Dendritic cell treated with granulocyte-macrophage colony-stimulating factor and Interleukin-4, amounts not matched to agents 40 ng/mL and 50 ng/mL, for 4 days (primary cell): ENCODE data around the gene PCIF1.
"Not testable (repeated sequence)": the region's sequence is repeated elsewhere in the genome, so short reads cannot be mapped to it uniquely, and the experiment has no call there.

Experiments
- H3K27ac Mint-ChIP-seq: one replicate; pipeline ENCODE4 v1.8.0; 2022; ENCODE audit warnings: mild to moderate bottlenecking, mixed read lengths
- H3K27me3 Mint-ChIP-seq: one replicate; pipeline ENCODE4 v1.8.0; 2022; ENCODE audit warnings: mild to moderate bottlenecking, mixed read lengths
- H3K36me3 Mint-ChIP-seq: one replicate; pipeline ENCODE4 v1.8.0; 2022; ENCODE audit warnings: low read depth, mixed read lengths
- H3K4me1 Mint-ChIP-seq: one replicate; pipeline ENCODE4 v1.8.0; 2022; ENCODE audit warnings: low read depth, mixed read lengths
- H3K4me3 Mint-ChIP-seq: one replicate; pipeline ENCODE4 v1.8.0; 2022; ENCODE audit warnings: mild to moderate bottlenecking, moderate library complexity, mixed read lengths
- H3K9me3 Mint-ChIP-seq: one replicate; pipeline ENCODE4 v1.8.0; 2022; ENCODE audit warnings: mixed read lengths
- intact Hi-C: fragments of 100-400 bp; cut with micrococcal nuclease; formaldehyde crosslinking; loops from one replicate; pipeline ENCODE4 v1.15.0; 2022

PCIF1 gene

GRCh38 chr20:45925821-45926506 is 8.5 kb upstream of the PCIF1 start:
- peaks cover 42% of the 10 kb centered on the region for H3K4me1 Mint-ChIP-seq
- H3K4me3 Mint-ChIP-seq, result no peak overlapping the region
- peaks cover 18% of the 10 kb centered on the region for H3K27me3 Mint-ChIP-seq
- peak overlapping the region; percentile 90 for H3K27ac Mint-ChIP-seq
- H3K9me3 Mint-ChIP-seq, result no peaks in the 10 kb centered on the region
- intact Hi-C loops, result no loop called here
- H3K36me3 Mint-ChIP-seq, result no peaks in the 10 kb centered on the region

GRCh38 chr20:45926731-45927070 is 7.8 kb upstream of the PCIF1 start:
- intact Hi-C loops, result no loop called here
- Mint-ChIP-seq H3K4me3 (no peak overlapping the region), H3K27ac (peak overlapping the region; percentile 23), H3K9me3 (no peaks in the 10 kb centered on the region), H3K36me3 (no peaks in the 10 kb centered on the region), H3K27me3 (peaks cover 15% of the 10 kb centered on the region), H3K4me1 (peaks cover 35% of the 10 kb centered on the region)

DNA sequence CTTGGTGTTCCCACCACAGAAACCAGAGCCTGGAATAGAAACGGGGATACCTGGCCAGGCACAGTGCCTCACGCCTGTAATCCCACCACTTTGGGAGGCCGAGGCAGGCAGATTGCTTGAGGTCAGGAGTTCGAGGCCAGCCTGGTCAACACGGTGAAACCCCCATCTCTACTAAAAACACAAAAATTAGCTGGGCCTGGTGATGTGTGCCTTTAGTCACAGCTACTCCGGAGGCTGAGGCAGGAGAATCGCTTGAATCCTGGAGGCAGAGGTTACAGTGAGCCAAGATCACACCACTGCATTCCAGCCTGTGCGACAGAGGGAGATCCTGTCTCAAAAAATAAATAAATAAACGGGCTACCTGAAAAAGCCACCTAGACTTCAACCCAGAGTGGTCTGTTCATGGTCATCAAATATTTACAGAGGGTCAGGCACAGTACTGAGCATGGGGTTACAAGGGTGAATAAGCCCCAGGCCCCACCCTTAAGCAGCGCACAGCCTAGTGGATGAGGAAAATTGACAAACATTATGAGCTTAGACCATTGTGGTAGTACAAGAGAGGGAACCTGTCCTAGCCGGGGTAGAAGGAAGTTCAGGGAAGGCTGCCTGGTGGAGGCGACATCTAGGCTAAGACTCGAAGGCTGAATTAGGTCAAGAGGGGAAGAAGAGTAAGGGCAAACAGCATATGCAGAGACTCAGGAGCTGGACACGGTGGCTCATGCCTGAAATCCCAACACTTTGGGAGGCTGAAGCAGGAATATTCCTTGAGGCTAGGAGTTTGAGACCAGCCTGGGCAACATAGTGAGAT is 7.2 kb upstream of the PCIF1 start:
- Mint-ChIP-seq H3K9me3 (no peaks in the 10 kb centered on the region), H3K4me3 (no peak overlapping the region), H3K27ac (peak overlapping the region; percentile 23), H3K36me3 (peaks cover 4% of the 10 kb centered on the region), H3K4me1 (peaks cover 32% of the 10 kb centered on the region), H3K27me3 (peaks cover 10% of the 10 kb centered on the region)
- intact Hi-C loops, result no loop called here

- H3K9me3 Mint-ChIP-seq, H3K4me3 Mint-ChIP-seq, H3K27ac Mint-ChIP-seq, H3K27me3 Mint-ChIP-seq, intact Hi-C loops: not testable (repeated sequence)
- Mint-ChIP-seq H3K4me1 (peaks cover 17% of the 10 kb centered on the region), H3K36me3 (peaks cover 28% of the 10 kb centered on the region)
These were observed 2.8 kb upstream of the PCIF1 start for GRCh38 chr20:45931680-45932079.

DNA sequence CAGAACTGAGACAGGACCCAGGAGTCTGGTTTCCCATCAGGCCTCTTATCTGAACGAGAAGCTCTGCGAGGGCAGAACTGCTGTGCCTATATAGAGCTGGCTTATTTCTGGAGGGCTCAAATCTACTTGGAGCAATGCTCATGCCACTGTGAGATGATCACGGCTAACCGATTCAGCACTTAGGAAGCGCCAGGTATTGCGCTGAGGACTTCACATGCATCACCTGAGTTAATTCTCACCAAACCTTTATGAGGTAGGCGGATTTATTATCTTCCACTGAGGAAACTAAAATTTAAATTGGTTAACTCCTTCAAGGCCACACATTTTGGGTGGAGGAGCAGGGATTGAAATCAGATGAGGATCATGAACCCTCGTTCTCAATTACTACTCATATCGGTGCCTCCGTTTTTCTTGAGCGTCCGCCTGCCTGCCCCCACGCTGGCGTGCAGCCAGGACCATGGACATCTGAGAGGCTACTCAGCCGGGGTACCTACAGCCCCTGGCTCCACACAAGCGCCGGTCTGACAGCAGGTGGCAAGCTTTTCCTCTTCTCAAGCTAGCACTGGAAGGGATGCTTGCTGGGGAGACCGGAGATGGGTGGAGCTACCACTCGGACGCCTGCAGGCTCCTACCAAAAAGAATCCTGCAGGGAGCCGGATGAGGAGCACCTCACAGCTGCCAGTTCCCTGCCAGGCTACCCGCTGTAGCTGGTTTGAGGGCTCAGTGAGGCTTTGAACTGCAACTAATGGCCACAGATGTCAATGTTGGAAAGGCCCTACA is 1.0 kb upstream of the PCIF1 start:
- Mint-ChIP-seq H3K9me3 (no peaks in the 10 kb centered on the region), H3K27ac (peak overlapping the region; percentile 100), H3K27me3 (no peaks in the 10 kb centered on the region), H3K4me1 (peaks cover 15% of the 10 kb centered on the region), H3K4me3 (peak overlapping the region; percentile 99), H3K36me3 (peaks cover 44% of the 10 kb centered on the region)
- intact Hi-C loops, result loop anchor here (1.0 kb wide), 1 partner anchor 43 kb away; no protein-coding TSS in a partner anchor

DNA sequence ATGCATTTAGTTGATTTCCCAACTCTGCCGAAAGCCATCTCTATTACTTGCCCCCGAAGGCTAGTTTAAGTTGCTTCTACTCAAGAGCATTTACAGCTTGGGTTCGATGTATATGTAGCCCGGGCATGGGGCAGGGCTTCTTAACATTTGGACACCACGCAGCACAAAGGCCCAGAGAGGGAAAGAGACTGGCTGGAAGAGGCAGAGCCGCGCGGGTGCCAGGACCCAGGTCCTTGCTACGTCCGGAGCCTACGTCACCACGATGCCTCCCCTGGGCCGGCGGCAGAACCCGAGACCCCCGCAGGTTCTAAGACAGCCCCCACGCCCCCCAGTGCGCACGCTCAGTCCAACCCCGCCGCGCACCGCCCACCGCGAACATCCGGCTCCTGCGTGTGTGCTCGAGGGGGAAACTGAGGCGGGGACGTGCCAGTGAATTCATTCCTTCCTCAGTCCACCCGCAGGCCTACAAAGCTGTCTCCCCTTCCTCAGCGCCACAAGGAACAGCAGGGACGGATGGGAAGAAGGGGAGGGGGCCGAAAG is 367 bp upstream of the PCIF1 start:
- Mint-ChIP-seq H3K9me3 (no peaks in the 10 kb centered on the region), H3K27ac (peak overlapping the region; percentile 100), H3K4me1 (peaks cover 18% of the 10 kb centered on the region), H3K27me3 (no peaks in the 10 kb centered on the region), H3K4me3 (peak overlapping the region; percentile 99), H3K36me3 (peaks cover 51% of the 10 kb centered on the region)
- intact Hi-C loops, result loop anchor here (1.0 kb wide), 1 partner anchor 44 kb away; no protein-coding TSS in a partner anchor

- H3K9me3 Mint-ChIP-seq, result no peaks in the 10 kb centered on the region
- H3K4me3 Mint-ChIP-seq, result peak overlapping the region; percentile 88
- H3K36me3 Mint-ChIP-seq, result peaks cover 65% of the 10 kb centered on the region
These were observed 1.0 kb downstream of the PCIF1 start for GRCh38 chr20:45935416-45936046.

GRCh38 chr20:45937765-45938164 is 3.3 kb downstream of the PCIF1 start:
- intact Hi-C loops, result no loop called here

More at GRCh38 chr20:45935416-45936046, 1.0 kb downstream of the PCIF1 start:
- intact Hi-C loops, result loop anchor here (1.0 kb wide), 2 partner anchors 25 to 78 kb away; partner anchors contain the start of genes ACOT8 and ZSWIM3
- Mint-ChIP-seq H3K27me3 (no peaks in the 10 kb centered on the region), H3K27ac (peak overlapping the region; percentile 100), H3K4me1 (peaks cover 18% of the 10 kb centered on the region)

DNA sequence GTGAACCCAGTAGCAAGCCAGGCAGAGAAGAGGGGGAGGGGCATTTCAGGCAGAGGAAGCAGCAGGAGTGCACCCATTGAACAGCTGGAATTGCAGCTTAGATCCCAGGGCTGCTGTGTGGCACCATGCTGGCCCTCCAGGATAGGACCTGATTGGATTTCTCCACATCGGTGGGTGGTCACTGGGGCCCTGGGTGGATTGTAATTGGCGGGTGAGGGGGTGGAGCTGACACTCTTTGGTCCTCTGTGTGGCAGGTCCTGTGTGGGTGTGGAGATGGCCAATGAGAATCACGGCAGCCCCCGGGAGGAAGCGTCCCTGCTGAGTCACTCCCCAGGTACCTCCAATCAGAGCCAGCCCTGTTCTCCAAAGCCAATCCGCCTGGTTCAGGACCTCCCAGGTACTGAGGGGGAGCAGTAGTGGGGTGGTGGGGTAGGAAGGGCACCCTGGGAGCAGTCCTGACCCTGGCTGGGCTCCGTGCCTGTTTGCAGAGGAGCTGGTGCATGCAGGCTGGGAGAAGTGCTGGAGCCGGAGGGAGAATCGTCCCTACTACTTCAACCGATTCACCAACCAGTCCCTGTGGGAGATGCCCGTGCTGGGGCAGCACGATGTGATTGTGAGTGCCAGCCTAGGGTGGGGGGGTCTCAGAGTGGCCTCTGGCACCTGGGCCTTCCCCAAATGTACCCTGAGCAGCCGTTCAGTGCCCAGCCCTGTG is 4.4 kb downstream of the PCIF1 start:
- Mint-ChIP-seq H3K9me3 (no peaks in the 10 kb centered on the region), H3K4me1 (peaks cover 23% of the 10 kb centered on the region), H3K36me3 (peaks cover 82% of the 10 kb centered on the region), H3K27ac (peak overlapping the region; percentile 3), H3K27me3 (no peaks in the 10 kb centered on the region), H3K4me3 (no peak overlapping the region)
- intact Hi-C loops, result no loop called here

More at GRCh38 chr20:45937765-45938164, 3.3 kb downstream of the PCIF1 start:
- Mint-ChIP-seq H3K27me3 (no peaks in the 10 kb centered on the region), H3K27ac (no peak overlapping the region), H3K4me3 (no peak overlapping the region), H3K9me3 (no peaks in the 10 kb centered on the region), H3K36me3 (peaks cover 74% of the 10 kb centered on the region), H3K4me1 (peaks cover 18% of the 10 kb centered on the region)

- Mint-ChIP-seq H3K4me3 (no peak overlapping the region), H3K4me1 (peaks cover 30% of the 10 kb centered on the region), H3K36me3 (peaks cover 83% of the 10 kb centered on the region), H3K9me3 (no peaks in the 10 kb centered on the region), H3K27me3 (no peaks in the 10 kb centered on the region), H3K27ac (no peak overlapping the region)
- intact Hi-C loops, result no loop called here
These were observed 5.6 kb downstream of the PCIF1 start for GRCh38 chr20:45940053-45940452.

GRCh38 chr20:45940469-45940868 is 6.0 kb downstream of the PCIF1 start:
- no peak overlapping the region for H3K4me3 Mint-ChIP-seq
- peaks cover 33% of the 10 kb centered on the region for H3K4me1 Mint-ChIP-seq
- H3K27ac Mint-ChIP-seq, result no peak overlapping the region
- no peaks in the 10 kb centered on the region for H3K9me3 Mint-ChIP-seq
- no peaks in the 10 kb centered on the region for H3K27me3 Mint-ChIP-seq
- H3K36me3 Mint-ChIP-seq, result peaks cover 83% of the 10 kb centered on the region
- intact Hi-C loops, result no loop called here

DNA sequence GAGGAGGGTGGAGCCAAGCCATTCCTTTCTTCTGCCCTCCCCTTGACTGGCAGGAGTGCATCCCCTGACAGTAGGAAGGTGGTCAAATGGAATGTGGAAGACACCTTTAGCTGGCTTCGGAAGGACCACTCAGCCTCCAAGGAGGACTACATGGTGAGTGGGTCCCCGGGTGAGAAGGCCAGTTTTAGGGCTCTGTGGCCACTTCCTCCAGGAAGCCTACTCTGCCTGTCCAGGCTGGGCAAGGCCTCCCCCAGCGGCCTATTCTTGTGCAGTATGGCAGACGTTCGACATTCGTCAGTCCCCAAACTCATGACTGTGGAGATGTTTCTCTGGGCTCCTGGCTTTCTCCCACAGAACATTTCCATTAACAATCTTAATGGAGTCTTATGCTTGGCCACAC is 9.1 kb downstream of the PCIF1 start:
- intact Hi-C loops, result no loop called here
- no peak overlapping the region for H3K4me3 Mint-ChIP-seq
- no peak overlapping the region for H3K27ac Mint-ChIP-seq
- no peaks in the 10 kb centered on the region for H3K9me3 Mint-ChIP-seq
- H3K27me3 Mint-ChIP-seq, result no peaks in the 10 kb centered on the region
- H3K4me1 Mint-ChIP-seq, result peaks cover 35% of the 10 kb centered on the region
- H3K36me3 Mint-ChIP-seq, result peaks cover 95% of the 10 kb centered on the region
